HCT116 (cell line): ENCODE results near the gene RNU11. TPM values are rescaled to one million over a fixed set of nuclear protein-coding genes. Genes with fewer than 3 reads are reported as not detected.

Experiments
- ATAC-seq: fragments of 200-7000 bp; cut with Tn5 transposase; 2 replicates; pipeline ENCODE4 v1.9.1; 2020; ENCODE audit warnings: mild to moderate bottlenecking, moderate library complexity
- BruUV-seq: library from RNA; stranded (reverse); fragments of 400-500 nt; replicated peaks from 2 replicates; lab custom pipeline; 2021; lab: Mats Ljungman, UMichigan
- CTCF ChIA-PET: fragments of 300-600 bp; sonication (Branson Sonifier 250); formaldehyde crosslinking; loops from one replicate; lab custom pipeline; 2021; ENCODE audit warnings: antibody characterized with exemption; lab: Charles Lee
- POLR2A ChIA-PET: fragments of 300-600, 350-600 bp; sonication (Branson Sonifier 250); formaldehyde crosslinking; loops from one replicate; lab custom pipeline; 2021; ENCODE audit warnings: antibody characterized with exemption; lab: Charles Lee
- RAD21 ChIA-PET, 2 experiments: fragments of 300-600 bp; sonication (Branson Sonifier 250); formaldehyde crosslinking; loops; one replicate each; lab custom pipeline; 2023; ENCODE audit warnings: low total read pairs in 2 of 2; ENCODE audit not compliant: uncharacterized antibody in 2 of 2, unreplicated experiment in 2 of 2, low non-redundant PET in 1 of 2; lab: Charles Lee
- DNase-seq: peaks from one replicate; pipeline ENCODE4 v3.0.0-alpha.2; 2010; ENCODE audit warnings: low read depth, low spot score
- H2AFZ ChIP-seq: fragments of 200-600 bp; shearing (Covaris generic), sonication (generic); 2 replicates; pipeline ENCODE4 v1.6.1; 2017; ENCODE audit warnings: low read depth, mixed run types, mixed read lengths, antibody characterized with exemption, low read length; ENCODE audit not compliant: poor library complexity, severe bottlenecking
- H3K27ac ChIP-seq: 2 replicates; pipeline ENCODE4 v1.5.1; 2012; ENCODE audit warnings: low read depth, low read length
- H3K27me3 ChIP-seq: fragments of 200-600 bp; sonication (generic); 2 replicates; pipeline ENCODE4 v1.6.1; 2016; ENCODE audit warnings: mixed run types, low read length, mixed read lengths; ENCODE audit not compliant: insufficient read depth
- H3K36me3 ChIP-seq, 2 experiments: fragments of 200-500 bp in 1 of 2; fragments of 200-600 bp in 1 of 2; sonication (Bioruptor generic) in 1 of 2; sonication (generic) in 1 of 2; 2 replicates each; pipeline versions ENCODE4 v1.5.1 to v1.6.1; 2014 to 2016; ENCODE audit warnings: low read length in 2 of 2, inconsistent platforms in 1 of 2, mixed read lengths in 1 of 2, mixed run types in 1 of 2; ENCODE audit not compliant: insufficient read depth in 2 of 2, control insufficient read depth in 1 of 2
- H3K4me1 ChIP-seq, 2 experiments: fragments of 200-600 bp in 1 of 2; sonication (generic) in 1 of 2; 2 replicates each; pipeline versions ENCODE4 v1.5.1 to v1.6.1; 2012 to 2017; ENCODE audit warnings: low read length in 2 of 2, inconsistent platforms in 1 of 2, mild to moderate bottlenecking in 1 of 2, mixed read lengths in 1 of 2, mixed run types in 1 of 2, moderate library complexity in 1 of 2; ENCODE audit not compliant: insufficient read depth in 2 of 2, control insufficient read depth in 1 of 2
- H3K4me2 ChIP-seq: fragments of 200-600 bp; sonication (generic); 2 replicates; pipeline ENCODE4 v1.6.1; 2017; ENCODE audit warnings: mixed run types, low read length, mixed read lengths
- H3K4me3 ChIP-seq, 2 experiments: fragments of 200-600 bp in 1 of 2; sonication (generic) in 1 of 2; replicated peaks in 1 of 2; 2 replicates each; pipeline ENCODE4 v1.5.1; 2011 to 2016; ENCODE audit warnings: low read length in 2 of 2, control low read depth in 1 of 2, low read depth in 1 of 2, mild to moderate bottlenecking in 1 of 2, mixed read lengths in 1 of 2, mixed run types in 1 of 2
- H3K79me2 ChIP-seq: fragments of 200-600 bp; sonication (generic); 2 replicates; pipeline ENCODE4 v1.6.1; 2017; ENCODE audit warnings: mild to moderate bottlenecking, mixed run types, low read length, moderate library complexity, mixed read lengths; ENCODE audit not compliant: insufficient read depth
- H3K9ac ChIP-seq: fragments of 200-600 bp; sonication (generic); 2 replicates; pipeline ENCODE4 v1.6.1; 2016; ENCODE audit warnings: low read length, mixed read lengths
- H3K9me2 ChIP-seq: fragments of 200-600 bp; sonication (generic), shearing (Covaris generic); 2 replicates; pipeline ENCODE4 v1.6.1; 2017; ENCODE audit warnings: mixed run types, mild to moderate bottlenecking, moderate library complexity; ENCODE audit not compliant: insufficient read depth
- H3K9me3 ChIP-seq, 2 experiments: fragments of 200-500 bp in 1 of 2; fragments of 200-600 bp in 1 of 2; sonication (Bioruptor generic) in 1 of 2; sonication (generic) in 1 of 2; 2 replicates each; pipeline ENCODE4 v1.6.1; 2014 to 2017; ENCODE audit warnings: low read length in 2 of 2, mixed read lengths in 2 of 2, inconsistent platforms in 1 of 2, low read depth in 1 of 2, mild to moderate bottlenecking in 1 of 2, mixed run types in 1 of 2, moderate library complexity in 1 of 2; ENCODE audit not compliant: control insufficient read depth in 1 of 2, insufficient read depth in 1 of 2
- H4K20me1 ChIP-seq: fragments of 200-600 bp; sonication (generic), shearing (Covaris generic); 2 replicates; pipeline ENCODE4 v1.6.1; 2017; ENCODE audit warnings: mixed run types, mild to moderate bottlenecking, moderate library complexity; ENCODE audit not compliant: insufficient read depth
- ATF3 ChIP-seq: IDR thresholded peaks from 2 replicates; pipeline ENCODE4 v1.6.1; 2012
- CEBPB ChIP-seq: IDR thresholded peaks from 2 replicates; pipeline ENCODE4 v1.6.1; 2012; ENCODE audit warnings: low read depth
- EGR1 ChIP-seq: IDR thresholded peaks from 2 replicates; pipeline ENCODE4 v1.6.1; 2012; ENCODE audit warnings: low read depth
- ELF1 ChIP-seq: IDR thresholded peaks from 2 replicates; pipeline ENCODE4 v1.6.1; 2012; ENCODE audit warnings: low read depth, borderline replicate concordance
- EZH2phosphoT487 ChIP-seq: fragments of 200-600 bp; IDR thresholded peaks from 2 replicates; pipeline ENCODE4 v1.6.1; 2018; ENCODE audit warnings: antibody characterized with exemption, borderline replicate concordance
- FOSL1 ChIP-seq: IDR thresholded peaks from 2 replicates; pipeline ENCODE4 v1.6.1; 2012; ENCODE audit warnings: low read depth
- JUND ChIP-seq: IDR thresholded peaks from 2 replicates; pipeline ENCODE4 v1.6.1; 2012
- MAX ChIP-seq: IDR thresholded peaks from 2 replicates; pipeline ENCODE4 v1.6.1; 2012
- POLR2A ChIP-seq: IDR thresholded peaks from 2 replicates; pipeline ENCODE4 v1.7.0; 2011; ENCODE audit warnings: borderline replicate concordance; ENCODE audit not compliant: insufficient read depth, insufficient read length; ENCODE audit errors: extremely low read depth
- SRF ChIP-seq: IDR thresholded peaks from 2 replicates; pipeline ENCODE4 v1.6.1; 2012; ENCODE audit warnings: low read depth
- TCF7L2 ChIP-seq: IDR thresholded peaks from 2 replicates; pipeline ENCODE4 v1.7.0; 2011; ENCODE audit warnings: borderline replicate concordance, inconsistent platforms; ENCODE audit not compliant: insufficient read depth, insufficient read length; ENCODE audit errors: extremely low read depth
- YY1 ChIP-seq: IDR thresholded peaks from 2 replicates; pipeline ENCODE4 v1.6.1; 2011; ENCODE audit warnings: low read length, low read depth, moderate library complexity, mild to moderate bottlenecking; ENCODE audit not compliant: insufficient replicate concordance; ENCODE audit errors: extremely low read depth
- ZBTB33 ChIP-seq: IDR thresholded peaks from 2 replicates; pipeline ENCODE4 v1.6.1; 2011; ENCODE audit warnings: mild to moderate bottlenecking, low read length, moderate library complexity; ENCODE audit not compliant: insufficient replicate concordance; ENCODE audit errors: extremely low read depth
- ZFX ChIP-seq: fragments of 450-650 bp; IDR thresholded peaks from 2 replicates; pipeline ENCODE4 v1.6.1; 2017
- ZNF274 ChIP-seq: fragments of 200-500 bp; sonication (Bioruptor generic); IDR thresholded peaks from 2 replicates; pipeline ENCODE4 v1.6.1; 2014; ENCODE audit warnings: mild to moderate bottlenecking, low read depth, low read length, inconsistent platforms
- intact Hi-C: fragments of 100-400 bp; cut with micrococcal nuclease; formaldehyde crosslinking; loops from 2 replicates; pipeline ENCODE4 v1.10.0; 2022
- total RNA-seq: library from RNA; stranded (reverse); gene quantifications from one replicate; pipeline ENCODE4 v1.2.1, GENCODE V29; 2021; ENCODE audit not compliant: unreplicated experiment

RNU11 gene
- total RNA-seq, 1 experiment from 2014 or later = not detected

GRCh38 chr1:28604962-28605361, 43.4 kb upstream of the RNU11 start:
- no peak overlapping the region for H3K4me3 ChIP-seq
- H3K36me3 ChIP-seq = peaks cover 16 to 29% of the 10 kb centered on the region in 2 experiments
- no peaks in the 10 kb centered on the region for H3K9me2 ChIP-seq
- H3K27me3 ChIP-seq = no peaks in the 10 kb centered on the region
- no TSS peak for BruUV-seq
- RAD21 ChIA-PET = no interaction called here
- H3K4me1 ChIP-seq = peaks cover 17 to 25% of the 10 kb centered on the region in 2 experiments
- TF ChIP-seq TCF7L2 = no peak
- no peak for TF ChIP-seq MAX
- TF ChIP-seq ATF3 = no peak
- TF ChIP-seq POLR2A = no peak
- TF ChIP-seq ZFX = no peak
- no peak for TF ChIP-seq EGR1
- no peak for TF ChIP-seq FOSL1
- no peak for TF ChIP-seq EZH2phosphoT487
- TF ChIP-seq ELF1 = no peak
- H3K27ac ChIP-seq = no peak overlapping the region
- ATAC-seq = no peak
- no peak overlapping the region for H2AFZ ChIP-seq
- H4K20me1 ChIP-seq = no peaks in the 10 kb centered on the region
- H3K79me2 ChIP-seq = no peaks in the 10 kb centered on the region
- H3K4me2 ChIP-seq = no peak overlapping the region
- no peaks in the 10 kb centered on the region for H3K9me3 ChIP-seq
- CTCF ChIA-PET = no interaction called here
- no peak overlapping the region for H3K9ac ChIP-seq
- intact Hi-C loops = loop anchor here (5.0 kb wide), 2 partner anchors 248 to 748 kb away; no protein-coding TSS in a partner anchor
- no peak for DNase-seq
- POLR2A ChIA-PET = no interaction called here

DNA sequence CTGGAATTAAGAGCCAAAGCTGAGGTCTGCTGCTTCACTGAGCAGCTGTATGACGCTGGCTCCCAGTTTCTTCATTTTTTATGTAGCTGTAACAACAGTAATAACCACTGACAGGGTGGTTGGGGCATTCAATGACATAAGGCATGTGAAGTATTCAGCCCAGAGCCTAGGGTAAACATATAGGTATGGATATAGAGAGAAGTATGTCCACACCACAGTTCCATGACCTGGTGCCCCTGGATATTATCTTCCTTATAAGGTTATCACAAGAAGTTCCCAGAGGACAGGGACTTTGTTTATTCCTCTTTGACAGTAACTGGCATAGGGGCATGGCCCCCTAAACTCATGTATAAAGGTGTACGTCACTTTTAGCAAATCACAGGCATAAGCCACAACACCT, 41.6 kb upstream of the RNU11 start:
- no TSS peak for BruUV-seq
- TF ChIP-seq JUND (no peak), ZNF274 (no peak), MAX (no peak), ZFX (no peak), SRF (no peak), ZBTB33 (no peak), FOSL1 (no peak), ATF3 (no peak), YY1 (no peak), CEBPB (no peak)

More for the DNA sequence above, 41.6 kb upstream of the RNU11 start:
- RAD21 ChIA-PET = no interaction called here
- H3K79me2 ChIP-seq = no peaks in the 10 kb centered on the region
- H4K20me1 ChIP-seq = no peaks in the 10 kb centered on the region
- CTCF ChIA-PET = no interaction called here
- POLR2A ChIA-PET = interaction anchor here (1.1 kb wide), 1 partner anchor 42 kb away, joined by 4 read pairs; the partner anchor contains the start of gene RNU11
- DNase-seq = no peak
- peaks cover 25 to 32% of the 10 kb centered on the region in 2 experiments for H3K36me3 ChIP-seq
- intact Hi-C loops = no loop called here
- H3K9me2 ChIP-seq = no peaks in the 10 kb centered on the region
- H3K4me1 ChIP-seq = peaks cover 8 to 11% of the 10 kb centered on the region in 2 experiments
- H3K27me3 ChIP-seq = no peaks in the 10 kb centered on the region
- no peak for ATAC-seq
- no peak overlapping the region for H3K9ac ChIP-seq
- H3K4me3 ChIP-seq = no peak overlapping the region
- no peak overlapping the region for H3K4me2 ChIP-seq
- H3K27ac ChIP-seq = no peak overlapping the region
- no peaks in the 10 kb centered on the region for H3K9me3 ChIP-seq
- H2AFZ ChIP-seq = no peak overlapping the region
